GM21360 (cell line): Measurements from ENCODE around the gene CERCAM.
A peak's percentile ranks its signal among the peaks of the same experiment; 100 is the strongest.
"Not testable (repeated sequence)": the region's sequence is repeated elsewhere in the genome, so short reads cannot be mapped to it uniquely, and the experiment has no call there.

Experiments used
- ATAC-seq: cut with Tn5 transposase; IDR thresholded peaks from one replicate; pipeline ENCODE4 v1.9.1; 2021; ENCODE audit warnings: mild to moderate bottlenecking, moderate library complexity; ENCODE audit not compliant: unreplicated experiment

The CERCAM gene

DNA sequence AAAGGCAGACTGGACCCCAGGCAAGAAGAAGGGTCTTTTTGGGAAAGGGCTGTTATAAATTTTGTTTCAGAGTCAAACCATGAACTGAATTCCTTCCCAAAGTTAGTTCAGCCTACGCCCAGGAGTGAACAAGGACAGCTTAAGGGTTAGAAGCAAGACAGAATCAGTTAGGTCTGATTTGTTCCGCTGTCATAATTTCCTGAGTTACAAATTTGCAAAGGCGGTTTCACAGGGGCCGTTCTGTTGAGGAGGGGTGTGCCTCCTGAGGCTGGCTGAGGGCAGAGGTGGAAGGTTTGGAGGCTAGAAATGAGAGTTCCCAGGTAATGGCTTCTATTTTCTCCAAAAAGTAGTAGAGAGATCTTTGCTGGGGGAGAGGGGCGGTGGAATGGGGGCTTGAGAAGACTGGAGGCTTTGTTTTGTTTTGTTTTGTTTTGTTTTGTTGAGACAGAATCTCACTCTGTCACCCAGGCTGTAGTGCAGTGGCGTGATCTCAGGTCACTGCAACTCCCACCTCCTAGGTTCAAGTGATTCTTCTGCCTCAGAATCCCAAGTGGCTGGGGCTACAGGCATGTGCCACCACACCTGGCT lies 4.1 kb upstream of the CERCAM start:
- ATAC-seq = no peak

DNA sequence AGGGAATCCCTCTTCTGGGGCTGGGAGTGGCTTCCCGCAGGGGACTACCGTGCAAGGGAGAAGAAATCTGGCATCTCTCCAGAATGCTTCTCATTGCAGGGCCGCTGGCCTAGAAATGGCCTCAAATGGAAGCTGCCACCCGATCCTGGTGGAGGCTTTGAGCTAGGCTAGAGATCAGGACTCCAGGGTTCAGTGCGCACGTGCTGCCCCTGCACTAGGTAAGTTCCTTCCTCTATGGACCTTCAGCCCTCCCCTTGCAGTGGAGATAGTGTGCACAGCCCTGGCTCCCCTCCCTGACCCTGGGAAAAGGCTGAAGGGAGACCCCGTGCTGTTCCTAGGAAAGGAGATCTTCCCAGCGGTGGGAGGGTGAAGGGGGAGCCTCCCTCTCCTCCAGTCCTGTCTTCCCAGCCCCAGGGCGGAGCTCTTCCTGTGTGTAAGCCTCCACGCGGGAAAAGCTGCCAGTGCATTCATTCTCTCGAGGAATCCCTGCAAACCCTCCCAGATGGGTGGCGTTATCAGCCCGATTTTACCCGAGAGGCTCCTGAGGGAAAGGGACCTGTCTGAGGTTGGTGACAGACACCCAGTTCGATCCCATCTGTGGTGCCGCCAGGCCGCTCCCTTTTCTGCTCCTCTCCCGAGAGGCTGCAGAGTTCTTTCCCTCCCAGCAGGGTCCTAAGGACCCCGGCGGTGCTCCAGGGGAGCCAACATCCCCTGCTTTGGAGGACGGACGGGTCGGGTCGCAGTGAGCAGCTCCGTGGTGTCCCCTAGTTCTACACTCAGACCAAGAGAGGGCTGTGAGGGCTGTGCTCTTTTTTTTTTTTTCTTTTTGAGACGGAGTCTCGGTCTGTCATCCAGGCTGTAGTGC lies 1.4 kb upstream of the CERCAM start:
- no peak for ATAC-seq

DNA sequence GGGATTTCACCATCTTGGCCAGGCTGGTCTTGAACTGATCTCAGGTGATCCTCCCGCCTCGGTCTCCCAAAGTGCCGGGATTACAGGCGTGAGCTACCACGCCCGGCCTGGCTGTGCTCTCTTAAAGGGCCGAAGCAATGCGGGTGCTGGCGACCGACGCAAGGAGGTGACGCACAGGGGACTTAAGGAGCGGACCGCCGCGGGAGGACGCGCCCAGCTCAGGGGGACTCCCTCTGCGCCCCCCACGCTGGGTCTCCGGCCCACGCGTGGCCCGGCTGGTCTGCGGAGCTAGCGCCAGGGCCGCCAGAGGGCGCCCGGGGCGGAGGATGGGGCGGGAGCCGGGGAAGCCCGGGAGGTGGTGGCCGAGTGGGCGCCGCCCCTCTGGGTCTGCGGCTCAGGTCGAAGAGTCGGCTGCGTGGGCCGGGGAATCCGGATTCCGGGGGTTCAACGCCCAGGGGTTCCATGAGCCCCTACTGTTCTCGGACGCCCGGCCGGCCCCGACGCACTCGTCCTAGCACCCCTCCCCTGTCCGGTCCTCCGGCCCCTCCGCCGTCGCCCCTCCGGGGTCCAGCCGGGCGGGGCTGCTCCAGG lies 502 bp upstream of the CERCAM start:
- peak; percentile 63 for ATAC-seq

DNA sequence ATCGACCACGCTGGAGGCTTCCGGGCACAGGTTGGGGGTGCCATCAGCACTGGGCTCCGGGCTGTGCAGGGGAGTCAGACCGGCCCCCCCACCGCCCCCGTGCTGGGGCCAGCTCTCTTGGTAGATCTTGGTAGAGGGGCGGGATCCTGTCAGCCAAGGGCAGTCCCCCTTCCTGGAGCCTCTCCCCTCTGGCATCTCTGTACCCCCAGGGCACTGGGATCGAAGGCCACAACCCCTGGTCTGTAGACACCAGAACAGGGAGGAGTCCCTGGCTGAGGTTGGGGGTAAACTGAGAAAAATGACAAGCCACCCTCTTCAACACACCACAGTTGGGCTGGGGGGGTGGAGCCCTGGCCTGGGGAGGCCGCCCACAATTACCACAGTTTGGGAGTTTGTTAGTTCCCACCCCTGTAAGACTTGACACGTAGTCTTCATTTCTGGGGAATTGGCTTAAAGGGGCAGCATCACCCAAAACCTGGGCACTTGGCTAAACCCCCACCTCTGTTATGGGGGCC lies 882 bp downstream of the CERCAM start:
- no peak for ATAC-seq

DNA sequence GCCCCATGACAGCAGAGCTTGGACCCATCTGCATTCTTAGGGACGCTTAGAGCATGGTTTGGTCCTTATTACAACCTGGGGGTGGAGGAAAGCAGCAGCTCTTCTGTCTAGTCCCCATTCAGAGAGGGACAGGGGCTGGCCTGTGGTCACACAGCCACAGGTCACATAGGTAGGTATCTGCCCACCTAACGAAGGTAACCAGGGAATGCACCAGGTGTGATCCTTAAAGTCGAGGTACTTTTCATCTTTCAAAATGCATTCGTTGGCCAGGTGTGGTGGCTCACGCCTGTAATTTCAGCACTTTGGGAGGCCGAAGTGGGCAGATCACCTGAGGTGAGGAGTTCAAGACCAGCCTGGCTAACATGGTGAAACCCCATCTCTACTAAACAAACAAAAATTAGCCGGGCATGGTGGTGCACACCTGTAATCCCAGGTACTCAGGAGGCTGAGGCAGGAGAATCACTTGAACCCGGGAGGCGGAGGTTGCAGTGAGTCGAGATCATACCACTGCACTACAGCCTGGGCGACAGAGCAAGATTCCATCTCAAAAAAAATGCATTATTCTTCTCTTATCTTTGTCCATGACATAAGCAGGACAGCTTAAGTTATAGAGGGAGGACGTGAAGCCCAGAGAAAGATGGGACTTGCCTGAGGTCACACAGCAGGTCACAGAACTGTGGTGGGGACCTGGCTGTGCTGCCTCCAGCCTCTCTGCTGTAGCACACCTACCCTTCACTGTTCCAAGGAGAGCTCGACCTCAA lies 1.5 kb downstream of the CERCAM start:
- ATAC-seq = not testable (repeated sequence)

DNA sequence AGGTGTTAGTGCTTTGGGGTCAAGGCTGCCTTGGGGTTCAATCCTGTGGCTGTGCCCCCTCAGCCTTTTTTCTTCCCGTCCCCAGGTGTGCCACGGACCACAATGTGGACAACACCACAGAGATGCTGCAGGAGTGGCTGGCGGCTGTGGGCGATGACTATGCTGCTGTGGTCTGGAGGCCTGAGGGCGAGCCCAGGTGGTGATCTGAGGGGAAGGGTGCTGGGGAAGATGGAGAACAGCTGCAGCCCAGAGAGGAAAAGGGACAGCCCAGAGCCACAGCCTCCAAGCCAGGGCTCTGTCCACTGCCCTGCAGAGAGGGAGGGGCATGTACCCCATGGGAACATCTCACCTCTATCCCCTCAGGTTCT lies 2.1 kb downstream of the CERCAM start:
- no peak for ATAC-seq

DNA sequence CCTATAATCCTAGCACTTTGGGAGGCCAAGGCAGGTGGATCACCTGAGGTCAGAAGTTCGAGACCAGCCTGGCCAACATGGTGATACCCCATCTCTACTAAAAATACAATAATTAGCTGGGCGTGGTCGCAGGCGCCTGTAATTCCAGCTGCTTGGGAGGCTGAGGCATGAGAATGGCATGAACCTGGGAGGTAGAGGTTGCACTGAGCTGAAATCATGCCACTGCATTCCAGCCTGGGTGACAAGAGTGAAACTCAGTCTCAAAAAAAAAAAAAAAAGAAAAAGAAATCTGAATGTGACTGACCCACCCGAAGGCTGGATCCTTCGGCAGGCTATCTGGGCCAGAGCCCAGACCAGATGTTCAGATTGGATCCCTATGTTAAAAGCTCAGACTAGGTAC lies 2.7 kb downstream of the CERCAM start:
- not testable (repeated sequence) for ATAC-seq

DNA sequence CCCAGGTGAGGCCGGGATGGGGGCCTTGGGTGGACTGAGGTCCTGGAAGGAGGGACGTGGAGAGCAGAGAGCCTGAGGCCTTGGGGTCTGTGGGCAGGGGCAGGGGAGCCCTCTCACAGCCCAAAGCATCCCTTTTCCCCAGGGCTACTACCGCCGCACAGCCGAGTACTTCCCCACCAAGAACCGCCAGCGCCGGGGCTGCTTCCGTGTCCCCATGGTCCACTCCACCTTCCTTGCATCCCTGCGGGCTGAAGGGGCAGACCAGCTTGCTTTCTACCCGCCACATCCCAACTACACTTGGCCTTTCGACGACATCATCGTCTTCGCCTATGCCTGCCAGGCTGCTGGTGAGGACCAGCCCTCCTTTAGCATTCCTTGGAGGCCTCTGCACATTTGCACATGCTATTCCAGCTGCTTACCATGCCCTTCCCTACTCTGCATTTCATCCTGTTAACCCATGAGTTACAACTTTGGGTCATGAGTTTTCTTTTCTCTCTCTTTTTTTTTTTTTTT lies 3.7 kb downstream of the CERCAM start:
- no peak for ATAC-seq

DNA sequence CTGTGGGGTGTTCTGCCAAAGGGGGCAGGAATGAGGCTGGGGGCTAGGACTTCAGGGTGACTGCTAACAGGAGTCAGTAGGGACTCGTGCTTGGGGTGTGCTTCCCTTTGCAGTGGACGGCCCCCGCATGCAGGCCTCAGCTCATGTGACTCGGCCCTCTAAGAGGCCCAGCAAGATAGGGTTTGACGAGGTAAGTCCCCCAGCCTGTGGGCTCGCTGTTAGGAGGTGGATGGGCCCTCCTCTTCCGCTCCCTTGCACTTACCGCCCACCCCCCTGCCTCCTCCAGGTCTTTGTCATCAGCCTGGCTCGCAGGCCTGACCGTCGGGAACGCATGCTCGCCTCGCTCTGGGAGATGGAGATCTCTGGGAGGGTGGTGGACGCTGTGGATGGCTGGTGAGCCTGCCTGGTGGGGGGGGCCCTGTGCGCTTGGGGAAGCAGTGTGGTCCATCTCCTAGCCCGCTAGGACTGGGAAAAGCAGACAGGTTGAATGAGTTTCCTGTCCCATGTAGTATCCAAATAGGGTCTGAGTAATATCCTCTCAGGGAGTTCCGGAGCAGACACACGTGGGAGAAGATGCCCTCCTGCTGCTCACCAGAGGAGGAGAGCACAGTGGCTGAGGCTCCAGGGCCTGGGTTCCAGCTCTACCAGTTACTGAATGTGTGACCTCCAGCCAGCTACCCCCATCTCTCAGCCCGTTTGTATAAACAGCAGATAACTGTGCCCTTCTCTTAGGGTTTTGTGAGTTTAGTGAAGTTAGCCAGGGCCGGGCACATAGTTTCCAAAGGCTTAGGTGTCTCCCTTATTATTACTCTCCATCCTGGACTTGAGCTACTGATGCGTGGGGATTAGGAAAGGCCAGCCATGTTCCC lies 8.2 kb downstream of the CERCAM start:
- no peak for ATAC-seq

DNA sequence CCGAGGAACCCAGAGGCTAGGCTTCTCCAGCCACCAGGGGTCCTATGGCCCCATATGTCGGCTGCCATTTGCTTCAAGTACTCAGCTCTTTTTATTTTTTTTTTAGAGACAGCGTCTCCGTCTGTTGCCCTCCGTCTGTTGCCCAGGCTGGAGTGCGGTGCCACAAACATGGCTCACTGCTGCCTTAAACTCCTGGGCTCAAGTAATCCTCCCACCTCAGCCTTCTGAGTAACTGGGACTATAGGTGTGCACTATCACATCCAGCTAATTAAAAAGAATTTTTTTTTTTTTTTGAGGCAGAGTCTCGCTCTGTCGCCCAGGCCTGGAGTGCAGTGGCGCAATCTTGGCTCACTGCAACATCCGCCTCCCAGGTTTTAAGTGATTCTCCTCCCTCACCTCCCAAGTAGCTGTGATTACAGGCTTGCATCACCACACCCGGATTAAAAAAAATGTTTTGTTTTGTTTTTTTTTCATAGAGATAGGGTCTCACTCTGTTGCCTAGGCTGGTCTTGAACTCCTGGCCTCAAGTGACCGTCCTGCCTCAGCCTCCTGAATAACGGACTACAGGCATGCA lies 8.9 kb downstream of the CERCAM start:
- ATAC-seq = no peak

DNA sequence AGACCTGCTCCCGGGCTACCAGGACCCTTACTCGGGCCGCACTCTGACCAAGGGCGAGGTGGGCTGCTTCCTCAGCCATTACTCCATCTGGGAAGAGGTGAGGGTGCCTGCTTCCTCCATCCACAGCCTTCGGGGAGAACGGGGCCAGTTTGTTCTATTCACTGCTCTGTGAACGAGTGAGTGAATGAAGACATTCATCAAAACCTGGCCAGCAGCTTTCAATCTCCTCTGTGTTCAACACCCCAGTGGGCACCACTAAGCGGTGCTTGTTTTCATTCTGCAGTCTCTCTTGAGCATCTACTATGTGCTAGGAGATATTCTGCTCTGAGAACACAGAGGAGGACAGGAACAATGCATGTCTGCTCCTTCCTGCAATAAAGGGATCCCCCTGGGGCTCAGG lies 10.6 kb downstream of the CERCAM start:
- ATAC-seq = no peak

DNA sequence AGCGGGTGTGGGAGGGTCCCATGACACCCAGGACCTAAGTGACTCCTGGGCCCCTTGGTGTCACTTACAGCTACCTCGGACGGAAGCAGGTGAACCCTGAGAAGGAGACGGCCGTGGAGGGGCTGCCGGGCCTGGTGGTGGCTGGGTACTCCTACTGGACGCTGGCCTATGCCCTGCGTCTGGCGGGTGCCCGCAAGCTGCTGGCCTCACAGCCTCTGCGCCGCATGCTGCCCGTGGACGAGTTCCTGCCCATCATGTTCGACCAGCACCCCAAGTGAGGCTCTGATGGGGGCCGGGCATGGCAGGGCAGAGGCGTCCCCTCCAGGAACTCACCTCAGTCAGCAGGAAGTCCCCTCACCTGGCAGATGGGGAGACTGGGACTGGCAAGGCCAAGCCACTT lies 13.7 kb downstream of the CERCAM start:
- ATAC-seq = no peak

DNA sequence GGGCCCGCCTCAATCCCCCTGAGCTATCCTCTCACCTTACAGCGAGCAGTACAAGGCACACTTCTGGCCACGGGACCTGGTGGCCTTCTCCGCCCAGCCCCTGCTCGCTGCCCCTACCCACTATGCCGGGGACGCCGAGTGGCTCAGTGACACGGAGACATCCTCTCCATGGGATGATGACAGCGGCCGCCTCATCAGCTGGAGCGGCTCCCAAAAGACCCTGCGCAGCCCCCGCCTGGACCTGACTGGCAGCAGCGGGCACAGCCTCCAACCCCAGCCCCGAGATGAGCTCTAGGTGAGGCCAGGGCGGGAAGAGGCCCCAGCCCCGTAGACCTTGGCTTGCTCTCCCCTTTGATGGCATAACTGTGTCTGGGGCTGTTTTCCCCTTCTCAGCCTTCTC lies 15.0 kb downstream of the CERCAM start:
- ATAC-seq = no peak

DNA sequence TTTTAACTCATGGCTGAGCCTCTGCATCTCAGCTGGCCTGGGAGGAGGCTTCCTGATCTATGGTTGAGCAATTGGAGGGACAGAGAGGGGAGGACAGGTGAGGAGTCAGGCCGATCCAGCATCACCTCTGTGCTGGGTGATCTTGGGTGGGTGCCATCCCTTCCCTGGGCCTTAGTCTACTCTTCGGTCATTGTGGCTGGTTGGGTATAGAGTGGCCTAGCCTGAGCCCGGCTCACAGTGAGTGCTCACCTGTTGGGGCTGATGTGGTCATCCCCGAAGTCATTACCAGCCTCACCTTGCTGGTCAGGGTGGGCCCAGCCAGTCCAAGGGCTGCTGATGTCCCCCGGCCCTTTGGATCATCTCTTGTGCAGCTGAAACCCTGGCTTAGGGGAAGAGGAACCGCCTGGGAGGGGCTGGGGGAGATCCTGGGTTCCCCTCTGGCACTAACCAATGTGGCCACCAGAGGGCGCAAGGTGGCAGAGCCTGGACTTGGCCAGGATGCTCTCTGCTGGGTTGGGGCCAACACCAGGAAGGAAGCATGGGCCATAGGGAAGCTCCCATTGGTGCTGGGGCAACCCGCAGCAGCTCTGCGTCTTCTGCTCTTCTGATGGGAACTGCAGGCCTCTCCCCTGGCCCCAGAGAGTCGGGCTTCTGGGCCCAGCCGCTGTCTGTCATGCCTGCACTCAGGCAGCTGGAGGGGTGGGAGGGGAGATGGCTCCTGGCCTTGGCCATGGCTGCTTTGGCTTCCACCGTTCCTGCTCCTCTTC lies 17.9 kb downstream of the CERCAM start:
- ATAC-seq = peak; percentile 64

DNA sequence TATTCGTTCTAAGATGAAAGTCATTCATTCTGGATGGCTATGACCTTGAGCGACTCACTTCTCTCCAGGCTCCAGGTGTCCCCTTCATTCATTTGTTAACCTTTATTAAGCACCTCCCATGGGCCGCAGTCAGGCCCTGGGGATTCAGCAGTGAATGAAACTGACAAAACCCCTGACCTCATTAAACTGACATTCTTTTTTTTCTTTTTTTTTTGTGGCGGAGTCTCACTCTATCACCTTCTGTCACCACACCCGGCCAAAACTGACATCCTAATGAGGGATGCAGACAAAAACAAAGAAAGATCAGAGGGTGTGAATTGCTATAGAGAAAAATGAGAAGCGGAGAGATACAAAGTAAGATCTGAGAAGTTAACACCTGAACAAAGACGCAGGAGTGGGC lies 18.6 kb downstream of the CERCAM start:
- ATAC-seq = no peak

DNA sequence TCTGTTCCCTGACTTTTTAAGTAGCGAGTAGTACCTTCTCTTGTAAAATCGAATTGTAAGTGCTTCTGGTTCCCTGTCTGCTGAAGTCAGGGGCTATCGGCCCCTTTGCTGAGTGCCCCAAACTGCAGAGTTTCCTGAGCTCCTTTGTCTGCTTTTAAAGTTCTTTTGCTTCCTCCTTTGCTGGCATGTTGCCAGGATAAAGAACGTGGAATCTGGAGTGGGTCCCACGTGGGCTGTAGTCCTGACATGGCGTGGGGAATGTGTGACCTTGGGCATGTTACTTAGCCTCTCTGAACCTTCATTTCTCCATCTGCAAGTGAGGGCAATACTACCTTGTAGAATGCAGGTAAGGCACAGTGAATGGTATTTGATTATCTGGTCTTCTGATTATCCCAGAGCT lies 21.5 kb downstream of the CERCAM start:
- ATAC-seq = no peak

DNA sequence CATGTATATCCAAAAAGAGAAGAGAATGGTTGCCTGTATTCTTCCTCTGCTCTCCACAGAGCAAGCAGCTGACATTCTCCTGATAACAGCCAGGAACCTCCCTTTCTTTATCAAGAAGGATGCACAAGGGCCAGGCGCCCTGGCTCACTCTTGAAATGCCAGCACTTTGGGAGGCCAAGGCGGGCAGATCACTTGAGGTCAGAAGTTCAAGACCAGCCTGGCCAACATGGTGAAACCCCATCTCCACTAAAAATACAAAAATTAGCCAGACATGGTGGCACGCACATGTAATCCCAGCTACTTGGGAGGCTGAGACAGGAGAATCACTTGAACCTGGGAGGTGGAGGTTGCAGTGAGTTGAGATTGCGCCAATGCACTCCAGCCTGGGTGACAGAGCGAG lies 25.8 kb downstream of the CERCAM start:
- not testable (repeated sequence) for ATAC-seq

DNA sequence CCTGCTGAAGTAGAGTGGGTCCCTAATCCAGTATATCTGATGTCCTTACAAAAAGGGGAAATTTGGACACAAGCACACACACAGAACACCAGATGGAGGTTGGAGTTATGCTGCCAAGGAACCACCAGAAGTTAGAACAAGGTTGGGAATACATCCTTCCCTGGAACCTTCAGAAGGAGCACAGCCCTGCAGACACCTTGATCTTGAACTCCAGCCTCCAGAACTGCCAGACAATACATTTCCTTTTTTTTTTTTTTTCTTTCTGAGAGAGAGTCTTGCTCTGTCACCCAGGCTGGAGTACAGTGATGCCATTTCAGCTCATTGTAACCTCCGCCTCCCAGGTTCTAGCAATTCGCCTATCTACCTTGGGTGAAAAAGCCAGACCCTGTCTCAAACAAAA lies 28.1 kb downstream of the CERCAM start:
- no peak for ATAC-seq

DNA sequence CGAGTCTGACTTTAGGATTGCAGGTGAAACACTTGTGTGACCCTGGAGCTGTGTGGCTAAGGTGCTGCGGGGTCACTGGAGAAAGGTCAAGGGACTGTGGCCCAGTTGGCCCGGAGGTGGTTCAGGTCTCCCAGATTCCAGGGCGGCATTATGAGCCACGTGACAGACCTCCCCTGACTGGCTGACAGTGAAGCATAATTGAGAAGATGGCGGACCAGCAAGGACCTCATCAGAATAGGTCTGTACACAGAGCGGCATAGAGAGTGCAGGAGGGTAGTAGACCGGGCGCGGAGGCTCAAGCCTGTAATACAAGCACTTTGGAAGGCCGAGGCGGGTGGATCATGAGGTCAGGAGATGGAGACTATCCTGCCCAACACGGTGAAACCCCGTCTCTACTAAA lies 34.3 kb downstream of the CERCAM start:
- ATAC-seq = no peak
